ENCODE data around the gene CTCF. TPM values are rescaled to one million over a fixed set of nuclear protein-coding genes. Genes with fewer than 3 reads are reported as not detected.
A peak's percentile ranks its signal among the peaks of the same experiment; 100 is the strongest.

Gene CTCF
- total and polyA plus RNA-seq, 3 experiments from 2014 or later: 65.4 to 67.4 (median 66.4) TPM

DNA sequence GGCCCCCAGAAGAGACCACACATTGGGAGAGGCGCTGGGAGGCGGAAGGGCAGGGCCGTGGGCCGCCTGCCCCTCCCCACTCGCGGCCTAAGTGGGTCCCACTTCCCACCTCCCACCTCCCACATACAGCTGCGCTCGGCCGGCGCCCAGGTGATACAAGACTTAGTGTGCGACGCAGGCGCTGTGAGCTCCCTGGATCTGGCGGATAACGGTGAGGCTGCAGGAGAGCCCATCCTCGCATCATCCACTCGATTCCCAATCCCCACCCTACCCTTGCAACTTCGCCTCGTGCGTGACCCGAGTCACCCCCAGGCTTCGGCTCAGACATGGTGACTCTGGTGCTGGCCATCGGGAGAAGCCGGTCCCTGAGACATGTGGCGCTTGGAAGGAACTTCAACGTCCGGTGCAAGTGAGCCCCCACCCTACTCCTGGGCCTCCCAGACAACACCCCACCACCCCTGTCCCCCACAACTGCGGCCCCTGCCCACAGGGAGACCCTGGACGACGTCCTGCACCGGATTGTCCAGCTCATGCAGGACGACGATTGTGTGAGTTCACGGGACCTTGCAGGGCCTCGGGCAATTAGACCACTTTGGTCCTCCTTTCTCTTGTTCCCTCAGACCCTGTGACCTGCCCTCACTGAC, 86.6 kb downstream of the CTCF start:
- peak overlapping the region in 1 of 8 donors; percentile 43 for H3K27ac Mint-ChIP-seq
- CTCF ChIA-PET: interaction anchor here (1.9 to 13.0 kb wide), 3 partner anchors 85 to 128 kb away, joined by 7 to 235 read pairs (median 89); no protein-coding TSS in a partner anchor
- POLR2A ChIA-PET: no interaction called here

GRCh38 chr16:67649494-67649931, 87.2 kb downstream of the CTCF start:
- Histone ChIP-seq H3K4me3 (ENCODE audit: low read length) (no peak overlapping the region), H3K27me3 (ENCODE audit: insufficient read depth, low read length, poor library complexity, severe bottlenecking) (no peaks in the 10 kb centered on the region), H3K4me1 (ENCODE audit: insufficient read depth, low read length) (peaks cover 20% of the 10 kb centered on the region), H3K36me3 (ENCODE audit: insufficient read depth, low read length) (peaks cover 16% of the 10 kb centered on the region), H3K27ac (ENCODE audit: low read depth, low read length) (no peak overlapping the region), H3K9me3 (ENCODE audit: low read length) (no peaks in the 10 kb centered on the region)
- ChIA-PET CTCF (interaction anchor here (1.3 to 13.0 kb wide), 2 partner anchors 101 to 128 kb away, joined by 6 to 235 read pairs; no protein-coding TSS in a partner anchor), POLR2A (no interaction called here)
- no peaks in the 10 kb centered on the region for H3K9me3 Mint-ChIP-seq
- H3K4me3 Mint-ChIP-seq: no peak overlapping the region
- H3K27ac Mint-ChIP-seq: no peak overlapping the region
- H3K27me3 Mint-ChIP-seq: no peaks in the 10 kb centered on the region
- H3K36me3 Mint-ChIP-seq: peaks cover 5 to 60% (median 9%) of the 10 kb centered on the region in 3 donors
- peaks cover 10 to 24% (median 14%) of the 10 kb centered on the region in 3 donors for H3K4me1 Mint-ChIP-seq
- no peak for DNase-seq

More for the DNA sequence above, 86.6 kb downstream of the CTCF start:
- Mint-ChIP-seq H3K4me1 (peaks cover 13 to 30% (median 16%) of the 10 kb centered on the region in 3 donors), H3K36me3 (peaks cover 5 to 56% (median 9%) of the 10 kb centered on the region in 3 donors), H3K4me3 (no peak overlapping the region), H3K27me3 (no peaks in the 10 kb centered on the region), H3K9me3 (no peaks in the 10 kb centered on the region)
- no peak for DNase-seq
- peaks cover 16% of the 10 kb centered on the region for H3K36me3 ChIP-seq (ENCODE audit: insufficient read depth, low read length)
- H3K4me1 ChIP-seq (ENCODE audit: insufficient read depth, low read length): peaks cover 23% of the 10 kb centered on the region
- H3K27ac ChIP-seq (ENCODE audit: low read depth, low read length): no peak overlapping the region
- no peaks in the 10 kb centered on the region for H3K9me3 ChIP-seq (ENCODE audit: low read length)
- no peak overlapping the region for H3K4me3 ChIP-seq (ENCODE audit: low read length)
- H3K27me3 ChIP-seq (ENCODE audit: insufficient read depth, low read length, poor library complexity, severe bottlenecking): no peaks in the 10 kb centered on the region

- H3K4me1 ChIP-seq (ENCODE audit: insufficient read depth, low read length): peaks cover 19% of the 10 kb centered on the region
- no peaks in the 10 kb centered on the region for H3K9me3 Mint-ChIP-seq
- H3K4me1 Mint-ChIP-seq: peaks cover 8 to 23% (median 13%) of the 10 kb centered on the region in 3 donors
- ChIA-PET POLR2A (no interaction called here), CTCF (interaction anchor here (1.0 to 1.3 kb wide), 3 partner anchors 94 to 169 kb away, joined by 3 to 6 read pairs (median 4); partner anchors contain the start of gene ATP6V0D1)
- no peaks in the 10 kb centered on the region for H3K27me3 ChIP-seq (ENCODE audit: insufficient read depth, low read length, poor library complexity, severe bottlenecking)
- peak overlapping the region in 2 of 7 donors; percentile 34 to 53 for H3K4me3 Mint-ChIP-seq
- DNase-seq: no peak
- H3K36me3 ChIP-seq (ENCODE audit: insufficient read depth, low read length): peaks cover 16% of the 10 kb centered on the region
- no peak overlapping the region for H3K27ac ChIP-seq (ENCODE audit: low read depth, low read length)
- peaks cover 5 to 65% (median 9%) of the 10 kb centered on the region in 3 donors for H3K36me3 Mint-ChIP-seq
- no peak overlapping the region for H3K4me3 ChIP-seq (ENCODE audit: low read length)
- H3K27ac Mint-ChIP-seq: peak overlapping the region in 4 of 8 donors; percentile 45 to 64 (median 56)
- no peaks in the 10 kb centered on the region for H3K27me3 Mint-ChIP-seq
- H3K9me3 ChIP-seq (ENCODE audit: low read length): no peaks in the 10 kb centered on the region
These were observed 87.7 kb downstream of the CTCF start for GRCh38 chr16:67650023-67650422.

DNA sequence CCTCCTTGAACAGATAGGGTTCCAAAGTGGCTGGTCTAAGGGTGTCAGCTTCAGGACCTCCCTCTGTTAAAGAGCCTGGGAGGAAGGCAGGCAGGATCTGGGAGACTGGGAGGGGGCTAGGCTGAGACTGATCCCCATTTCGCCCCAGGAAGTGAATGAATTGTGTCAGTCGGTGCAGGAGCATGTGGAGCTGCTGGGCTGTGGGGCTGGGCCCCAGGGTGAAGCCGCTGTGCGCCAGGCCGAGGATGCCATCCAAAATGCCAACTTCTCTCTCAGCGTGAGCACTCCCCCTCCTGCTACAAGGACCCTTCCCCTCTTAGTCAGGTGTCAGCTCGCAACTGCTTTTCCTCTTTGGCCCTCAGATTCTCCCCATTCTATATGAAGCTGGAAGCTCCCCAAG, 88.7 kb downstream of the CTCF start:
- peak overlapping the region in 1 of 7 donors; percentile 53 for H3K4me3 Mint-ChIP-seq
- Histone ChIP-seq H3K27me3 (ENCODE audit: insufficient read depth, low read length, poor library complexity, severe bottlenecking) (no peaks in the 10 kb centered on the region), H3K9me3 (ENCODE audit: low read length) (no peaks in the 10 kb centered on the region), H3K4me3 (ENCODE audit: low read length) (no peak overlapping the region), H3K36me3 (ENCODE audit: insufficient read depth, low read length) (peaks cover 16% of the 10 kb centered on the region), H3K27ac (ENCODE audit: low read depth, low read length) (no peak overlapping the region), H3K4me1 (ENCODE audit: insufficient read depth, low read length) (peaks cover 11% of the 10 kb centered on the region)
- peaks cover 8 to 17% (median 8%) of the 10 kb centered on the region in 3 donors for H3K4me1 Mint-ChIP-seq
- CTCF ChIA-PET: interaction anchor here (0.7 to 1.3 kb wide), 5 partner anchors 95 to 170 kb away, joined by 3 to 6 read pairs (median 4); partner anchors contain the start of gene ATP6V0D1
- no peaks in the 10 kb centered on the region for H3K27me3 Mint-ChIP-seq
- POLR2A ChIA-PET: no interaction called here
- H3K36me3 Mint-ChIP-seq: peaks cover 5 to 69% (median 9%) of the 10 kb centered on the region in 3 donors
- no peaks in the 10 kb centered on the region for H3K9me3 Mint-ChIP-seq
- no peak for DNase-seq
- H3K27ac Mint-ChIP-seq: peak overlapping the region in 4 of 8 donors; percentile 50 to 80 (median 61)

- no peaks in the 10 kb centered on the region for H3K9me3 ChIP-seq (ENCODE audit: low read length)
- no peak overlapping the region for H3K27ac ChIP-seq (ENCODE audit: low read depth, low read length)
- H3K4me3 ChIP-seq (ENCODE audit: low read length): no peak overlapping the region
- peaks cover 5 to 11% (median 8%) of the 10 kb centered on the region in 3 donors for H3K4me1 Mint-ChIP-seq
- ChIA-PET CTCF (interaction anchor here (1.3 kb wide), 2 partner anchors 12 to 105 kb away, joined by 3 to 5 read pairs; no protein-coding TSS in a partner anchor), POLR2A (no interaction called here)
- H3K9me3 Mint-ChIP-seq: no peaks in the 10 kb centered on the region
- peaks cover 16% of the 10 kb centered on the region for H3K36me3 ChIP-seq (ENCODE audit: insufficient read depth, low read length)
- H3K27ac Mint-ChIP-seq: peak overlapping the region in 3 of 8 donors; percentile 20 to 37 (median 27)
- no peaks in the 10 kb centered on the region for H3K27me3 Mint-ChIP-seq
- DNase-seq: no peak
- H3K4me1 ChIP-seq (ENCODE audit: insufficient read depth, low read length): peaks cover 3% of the 10 kb centered on the region
- H3K27me3 ChIP-seq (ENCODE audit: insufficient read depth, low read length, poor library complexity, severe bottlenecking): no peaks in the 10 kb centered on the region
- peaks cover 5 to 69% (median 9%) of the 10 kb centered on the region in 3 donors for H3K36me3 Mint-ChIP-seq
- peak overlapping the region in 1 of 7 donors; percentile 61 for H3K4me3 Mint-ChIP-seq
These were observed 89.5 kb downstream of the CTCF start for GRCh38 chr16:67651847-67652246.

GRCh38 chr16:67652578-67653127, 90.3 kb downstream of the CTCF start:
- DNase-seq: no peak
- Mint-ChIP-seq H3K4me3 (no peak overlapping the region), H3K36me3 (peaks cover 5 to 71% (median 9%) of the 10 kb centered on the region in 3 donors), H3K27ac (peak overlapping the region in 1 of 8 donors; percentile 10), H3K4me1 (peaks cover 5 to 11% (median 8%) of the 10 kb centered on the region in 3 donors), H3K9me3 (no peaks in the 10 kb centered on the region), H3K27me3 (no peaks in the 10 kb centered on the region)
- Histone ChIP-seq H3K4me3 (ENCODE audit: low read length) (no peak overlapping the region), H3K36me3 (ENCODE audit: insufficient read depth, low read length) (peaks cover 16% of the 10 kb centered on the region), H3K27me3 (ENCODE audit: insufficient read depth, low read length, poor library complexity, severe bottlenecking) (no peaks in the 10 kb centered on the region), H3K9me3 (ENCODE audit: low read length) (no peaks in the 10 kb centered on the region), H3K4me1 (ENCODE audit: insufficient read depth, low read length) (no peaks in the 10 kb centered on the region), H3K27ac (ENCODE audit: low read depth, low read length) (no peak overlapping the region)
- POLR2A ChIA-PET: no interaction called here
- CTCF ChIA-PET: interaction anchor here (1.3 kb wide), 1 partner anchor 11 kb away, joined by 3 read pairs; no protein-coding TSS in a partner anchor

- peaks cover 5 to 77% (median 9%) of the 10 kb centered on the region in 3 donors for H3K36me3 Mint-ChIP-seq
- no peak overlapping the region for H3K4me3 Mint-ChIP-seq
- POLR2A ChIA-PET: no interaction called here
- Histone ChIP-seq H3K27me3 (ENCODE audit: insufficient read depth, low read length, poor library complexity, severe bottlenecking) (no peaks in the 10 kb centered on the region), H3K36me3 (ENCODE audit: insufficient read depth, low read length) (peaks cover 16% of the 10 kb centered on the region), H3K27ac (ENCODE audit: low read depth, low read length) (no peak overlapping the region), H3K9me3 (ENCODE audit: low read length) (no peaks in the 10 kb centered on the region), H3K4me1 (ENCODE audit: insufficient read depth, low read length) (peaks cover 1% of the 10 kb centered on the region), H3K4me3 (ENCODE audit: low read length) (no peak overlapping the region)
- H3K27ac Mint-ChIP-seq: no peak overlapping the region
- DNase-seq: no peak
- CTCF ChIA-PET: interaction anchor here (1.3 kb wide), 1 partner anchor 11 kb away, joined by 3 read pairs; no protein-coding TSS in a partner anchor
- no peaks in the 10 kb centered on the region for H3K27me3 Mint-ChIP-seq
- peaks cover 5 to 16% (median 8%) of the 10 kb centered on the region in 3 donors for H3K4me1 Mint-ChIP-seq
- no peaks in the 10 kb centered on the region for H3K9me3 Mint-ChIP-seq
These were observed 90.9 kb downstream of the CTCF start for GRCh38 chr16:67653128-67653788.

Data from CD8-positive, alpha-beta memory T cell (primary cell).